ENCODE data around the gene MAPKAPK2. TPM values are rescaled to one million over a fixed set of nuclear protein-coding genes. Genes with fewer than 3 reads are reported as not detected.
"Not testable (repeated sequence)": the region's sequence is repeated elsewhere in the genome, so short reads cannot be mapped to it uniquely, and the experiment has no call there.

The MAPKAPK2 gene
- total RNA-seq, 1 donor from 2014 or later = 103 TPM

- DNase-seq (ENCODE audit: low spot score) = no peak
Observed at GRCh38 chr1:206739411-206740076, 54.8 kb downstream of the MAPKAPK2 start.

DNA sequence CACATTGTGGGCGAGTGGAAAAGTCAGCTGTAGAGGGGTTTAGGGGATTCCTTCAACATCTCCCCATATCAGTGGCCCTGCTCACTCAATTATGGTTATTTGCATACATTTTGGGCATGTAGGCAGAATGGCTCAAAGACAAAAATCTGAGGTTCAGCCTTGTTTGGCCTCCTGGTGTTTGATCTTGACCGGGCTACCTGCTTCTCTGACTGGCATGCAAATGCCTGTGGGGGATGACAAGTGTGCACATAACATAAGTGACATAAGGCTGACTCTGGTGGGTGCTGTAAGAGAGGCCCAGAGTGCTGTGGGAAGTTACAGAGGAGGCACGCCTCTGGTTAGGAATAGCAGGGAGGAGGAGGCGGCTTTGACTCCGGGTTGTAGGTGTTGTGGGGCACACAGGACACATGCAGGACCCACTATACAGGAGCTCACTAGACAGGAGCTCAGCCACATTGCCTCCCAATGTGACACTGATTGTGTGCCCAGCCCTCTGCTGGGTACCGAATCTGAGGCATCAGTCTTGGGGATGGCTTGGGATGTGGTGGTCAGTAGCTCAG is 56.5 kb downstream of the MAPKAPK2 start:
- no peak for DNase-seq (ENCODE audit: low spot score)

DNA sequence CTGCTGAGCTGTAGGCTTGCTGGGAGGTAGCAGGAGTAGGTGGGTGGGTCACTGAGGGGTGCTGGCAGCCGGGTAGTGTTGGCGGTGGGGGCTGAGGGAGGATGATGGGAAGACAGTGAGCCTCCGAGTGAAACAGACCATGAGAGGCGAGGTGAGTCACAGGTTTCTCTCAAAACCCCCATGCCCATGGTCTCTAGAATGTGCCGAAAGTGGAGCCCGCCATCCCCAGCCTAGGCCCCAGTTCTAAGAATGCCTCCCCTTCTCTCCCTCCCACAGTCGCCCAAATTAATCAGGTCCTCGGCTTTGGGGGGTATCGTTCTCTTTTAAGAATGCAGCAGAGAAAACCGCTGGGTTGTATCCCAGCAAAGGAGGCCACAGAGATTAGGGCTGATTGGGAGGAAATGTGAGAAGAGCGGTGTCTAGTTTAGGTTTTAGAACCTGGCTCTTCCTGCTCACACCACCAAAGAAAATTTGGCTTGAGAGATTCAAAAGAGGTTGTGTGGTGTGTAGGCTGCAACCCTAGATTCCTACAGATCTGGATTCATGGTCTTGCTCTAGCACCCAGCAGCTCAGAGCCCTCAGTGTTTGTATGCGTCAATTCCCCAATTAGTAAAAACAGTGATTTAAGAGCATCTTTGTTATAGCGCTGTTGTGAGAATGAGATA is 58.1 kb downstream of the MAPKAPK2 start:
- DNase-seq (ENCODE audit: low spot score) = no peak

GRCh38 chr1:206744683-206745082 is 60.0 kb downstream of the MAPKAPK2 start:
- DNase-seq (ENCODE audit: low spot score) = no peak

GRCh38 chr1:206745301-206745700 is 60.6 kb downstream of the MAPKAPK2 start:
- no peak for DNase-seq (ENCODE audit: low spot score)

DNA sequence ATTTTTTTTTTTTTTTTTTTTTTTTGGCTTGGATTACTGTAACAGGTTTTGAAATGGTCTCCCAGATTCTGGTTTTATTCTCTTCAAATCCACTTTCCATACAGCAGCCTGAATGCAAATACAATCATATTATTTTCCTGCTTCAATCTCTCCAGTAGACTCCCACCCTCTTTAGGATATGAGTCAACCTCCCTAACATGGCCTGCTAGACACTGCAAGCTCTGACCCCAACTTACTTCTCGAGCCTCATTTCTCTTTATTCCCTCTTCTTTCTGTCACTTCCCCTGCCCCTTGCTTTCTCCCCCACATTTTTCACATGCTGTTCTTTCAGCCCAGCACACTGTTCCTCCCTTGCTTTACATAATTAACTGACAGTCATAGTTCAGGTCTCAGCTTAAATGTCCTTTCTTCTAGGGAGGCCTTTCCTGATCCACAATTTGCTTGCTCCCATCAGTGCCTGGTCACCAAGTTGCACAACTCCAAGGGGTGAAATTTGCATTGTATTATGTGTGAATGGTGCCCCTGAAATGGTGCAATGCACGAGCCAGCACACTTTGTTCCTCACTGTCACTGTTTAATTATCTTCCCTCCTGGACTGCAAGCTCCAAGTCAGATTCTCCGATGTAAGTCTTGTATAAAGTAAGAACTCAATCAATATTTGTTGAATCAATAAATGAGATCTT is 63.8 kb downstream of the MAPKAPK2 start:
- DNase-seq (ENCODE audit: low spot score) = no peak

DNA sequence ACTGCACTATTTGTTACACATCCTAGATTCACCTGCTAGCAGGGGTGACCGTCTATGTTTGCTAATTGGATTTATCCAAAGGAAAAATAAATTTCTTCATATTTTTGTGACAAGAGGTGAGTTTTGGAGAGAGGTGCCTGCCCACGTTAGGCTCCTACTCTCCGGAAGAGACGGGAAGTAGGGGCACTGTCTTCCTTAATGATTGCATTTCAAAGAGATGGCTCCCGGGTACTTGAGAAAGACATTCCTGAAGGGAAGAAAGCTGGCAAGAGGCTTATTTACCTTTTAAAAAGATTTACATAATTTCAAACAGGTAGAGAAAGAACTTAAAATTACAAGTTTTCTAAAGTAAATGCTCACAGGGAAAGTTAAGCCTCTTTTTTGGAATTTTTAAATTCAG is 67.2 kb downstream of the MAPKAPK2 start:
- DNase-seq (ENCODE audit: low spot score) = no peak

GRCh38 chr1:206752481-206752880 is 67.8 kb downstream of the MAPKAPK2 start:
- DNase-seq (ENCODE audit: low spot score) = no peak

GRCh38 chr1:206753141-206753540 is 68.4 kb downstream of the MAPKAPK2 start:
- no peak for DNase-seq (ENCODE audit: low spot score)

- DNase-seq (ENCODE audit: low spot score) = no peak
Observed at GRCh38 chr1:206754011-206754410, 69.3 kb downstream of the MAPKAPK2 start.

DNA sequence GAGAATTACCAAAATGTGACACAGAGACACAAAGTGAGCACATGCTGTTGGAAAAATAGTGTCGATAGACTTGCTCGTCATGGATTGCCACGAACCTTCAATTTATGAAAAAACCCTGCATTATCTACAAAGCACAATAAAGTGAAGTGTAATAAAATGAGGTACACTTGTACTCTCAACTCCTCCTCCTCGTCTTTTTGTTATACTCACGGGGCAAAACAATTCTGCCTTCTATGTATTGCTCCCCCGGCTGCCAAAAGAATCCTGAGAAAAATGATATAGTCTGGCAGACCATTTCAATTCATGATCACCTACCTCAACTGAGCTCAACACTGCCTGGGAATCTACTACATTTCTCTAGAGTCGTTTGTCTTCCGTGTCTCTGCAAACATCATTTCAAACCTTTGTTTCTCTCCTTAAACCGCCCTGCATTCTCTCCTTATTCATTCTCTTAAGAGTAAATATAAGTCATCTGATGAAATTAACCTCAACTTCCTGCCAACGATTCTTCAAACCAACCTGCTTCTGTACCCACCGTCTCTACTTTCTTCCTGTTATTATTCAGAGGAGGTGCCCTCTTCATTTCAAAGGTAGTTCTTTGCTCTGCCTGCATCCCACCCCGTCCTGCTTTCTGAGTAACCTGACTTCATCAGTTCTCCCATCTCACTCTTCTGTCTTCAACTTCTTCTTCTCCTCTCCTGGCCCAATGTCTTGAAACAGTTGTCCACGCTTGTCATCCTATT is 73.0 kb downstream of the MAPKAPK2 start:
- no peak for DNase-seq (ENCODE audit: low spot score)

- DNase-seq (ENCODE audit: low spot score) = no peak
Observed at GRCh38 chr1:206760590-206760989, 75.9 kb downstream of the MAPKAPK2 start.

GRCh38 chr1:206761159-206761768 is 76.6 kb downstream of the MAPKAPK2 start:
- DNase-seq (ENCODE audit: low spot score) = no peak

DNA sequence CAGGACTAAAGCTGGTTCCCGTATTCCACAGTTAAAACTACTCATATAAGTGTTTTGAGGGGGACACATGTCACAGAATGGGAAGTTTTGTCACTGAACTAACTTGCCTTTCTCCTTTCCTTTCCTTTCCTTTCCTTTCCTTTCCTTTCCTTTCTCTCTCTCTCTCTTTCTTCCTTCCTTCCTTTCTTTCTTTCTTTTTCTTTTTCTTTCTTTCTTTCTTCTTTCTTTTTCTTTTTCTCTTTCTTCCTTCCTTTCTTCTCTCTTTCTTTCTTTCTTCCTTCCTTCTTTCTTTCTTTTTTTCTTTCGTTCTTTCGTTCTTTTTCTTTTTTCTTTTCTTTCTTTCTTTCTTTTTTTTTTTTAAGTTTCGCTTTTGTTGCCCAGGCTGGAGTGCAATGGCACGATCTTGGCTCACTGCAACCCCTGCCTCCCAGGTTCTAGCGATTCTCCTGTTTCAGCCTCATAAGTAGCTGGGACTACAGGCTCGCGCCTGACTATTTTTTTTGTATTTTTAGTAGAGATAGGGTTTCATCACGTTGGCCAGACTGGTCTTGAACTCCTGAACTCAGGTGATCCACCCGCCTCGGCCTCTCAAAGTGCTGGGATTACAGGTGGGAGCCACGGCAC is 78.1 kb downstream of the MAPKAPK2 start:
- not testable (repeated sequence) for DNase-seq (ENCODE audit: low spot score)

DNA sequence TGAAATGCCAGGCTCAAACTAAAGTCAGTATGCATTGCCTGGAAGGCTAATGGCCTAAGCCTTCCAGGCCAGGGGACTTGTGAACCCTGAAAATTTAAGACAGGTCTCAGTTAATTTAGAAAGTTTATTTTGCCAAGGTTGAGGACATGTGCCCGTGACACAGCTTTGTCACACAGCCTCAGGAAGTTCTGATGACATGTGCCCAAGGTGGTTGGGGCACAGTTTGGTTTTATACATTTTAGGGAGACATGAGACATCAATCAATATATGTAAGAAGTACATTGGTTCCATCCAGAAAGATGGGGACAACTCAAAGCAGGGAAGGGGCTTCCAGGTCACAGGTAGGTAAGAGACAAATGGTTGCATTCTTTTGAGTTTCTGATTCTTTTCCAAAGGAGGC is 81.1 kb downstream of the MAPKAPK2 start:
- DNase-seq (ENCODE audit: low spot score) = not testable (repeated sequence)

- DNase-seq (ENCODE audit: low spot score) = no peak
Observed at GRCh38 chr1:206766251-206766856, 81.6 kb downstream of the MAPKAPK2 start.

GRCh38 chr1:206768472-206769303 is 84.0 kb downstream of the MAPKAPK2 start:
- DNase-seq (ENCODE audit: low spot score) = no peak

DNA sequence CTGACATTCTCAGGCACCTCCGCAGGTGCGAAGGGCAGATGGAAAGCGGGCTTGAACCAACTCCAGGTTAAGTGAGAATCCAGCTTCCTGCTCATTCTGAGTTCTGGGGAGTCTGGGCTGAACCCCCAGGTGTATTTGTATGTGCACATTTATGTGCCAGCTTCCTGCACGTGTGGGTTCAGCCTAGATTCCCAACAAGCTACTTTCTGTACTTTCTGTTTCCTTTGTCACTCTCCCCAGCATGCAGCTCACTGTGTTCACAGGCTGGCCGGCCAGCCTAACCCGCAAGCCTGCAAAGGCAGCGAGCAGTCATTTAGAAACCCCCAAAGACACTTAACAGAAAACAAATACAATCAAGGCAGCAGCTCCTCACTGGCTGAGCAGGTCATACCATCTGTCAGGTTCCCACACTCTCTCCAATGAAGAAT is 84.6 kb downstream of the MAPKAPK2 start:
- DNase-seq (ENCODE audit: low spot score) = no peak

All from mesenteric fat pad (tissue), 1 donor.